Stimulated activated CD8-positive, alpha-beta memory T cell treated with anti-CD3 and anti-CD28 coated beads, Interleukin-4, amount 100 ng/mL, for 1 hour (primary cell): ENCODE results near the gene GAREM2.
"Not testable (repeated sequence)": the region's sequence is repeated elsewhere in the genome, so short reads cannot be mapped to it uniquely, and the experiment has no call there.

ENCODE experiments used
- DNase-seq, 2 donors: peaks; one replicate each; pipeline ENCODE4 v3.0.0-alpha.2; 2020; ENCODE audit warnings: low read depth in 2 of 2, low spot score in 1 of 2

Gene GAREM2

GRCh38 chr2:26172871-26173775 is at the start of gene GAREM2:
Gene GAREM2 (plus strand): TSS chr2:26173088. CDS start chr2:26173221, 133 bp downstream.
- DNase-seq, result no peak

GRCh38 chr2:26123426-26123825 is 49.5 kb upstream of the GAREM2 start:
- DNase-seq, result no peak

- DNase-seq, result no peak
Observed at GRCh38 chr2:26126074-26126473, 46.8 kb upstream of the GAREM2 start.

GRCh38 chr2:26128176-26128575 is 44.7 kb upstream of the GAREM2 start:
- DNase-seq, result no peak

GRCh38 chr2:26130763-26131162 is 42.1 kb upstream of the GAREM2 start:
- no peak for DNase-seq

DNA sequence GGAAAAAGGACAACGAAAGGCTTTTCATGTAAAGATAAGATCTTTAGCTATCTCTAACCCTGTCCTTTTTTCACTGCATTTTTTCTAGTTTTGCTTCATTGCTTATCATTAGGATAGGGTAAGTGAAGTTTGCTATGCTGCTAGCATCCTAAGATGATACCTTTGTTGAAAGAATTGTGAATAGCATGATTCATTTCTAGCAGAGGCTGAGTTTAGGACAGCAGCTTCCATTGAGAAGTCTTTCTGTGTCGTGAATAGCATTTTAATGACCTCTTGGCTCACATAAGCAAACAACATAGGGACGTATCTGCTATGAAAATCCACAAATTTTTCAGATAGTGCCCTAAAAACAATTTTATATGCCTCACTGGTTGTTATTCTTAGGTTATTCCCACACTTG is 36.4 kb upstream of the GAREM2 start:
- no peak for DNase-seq

DNA sequence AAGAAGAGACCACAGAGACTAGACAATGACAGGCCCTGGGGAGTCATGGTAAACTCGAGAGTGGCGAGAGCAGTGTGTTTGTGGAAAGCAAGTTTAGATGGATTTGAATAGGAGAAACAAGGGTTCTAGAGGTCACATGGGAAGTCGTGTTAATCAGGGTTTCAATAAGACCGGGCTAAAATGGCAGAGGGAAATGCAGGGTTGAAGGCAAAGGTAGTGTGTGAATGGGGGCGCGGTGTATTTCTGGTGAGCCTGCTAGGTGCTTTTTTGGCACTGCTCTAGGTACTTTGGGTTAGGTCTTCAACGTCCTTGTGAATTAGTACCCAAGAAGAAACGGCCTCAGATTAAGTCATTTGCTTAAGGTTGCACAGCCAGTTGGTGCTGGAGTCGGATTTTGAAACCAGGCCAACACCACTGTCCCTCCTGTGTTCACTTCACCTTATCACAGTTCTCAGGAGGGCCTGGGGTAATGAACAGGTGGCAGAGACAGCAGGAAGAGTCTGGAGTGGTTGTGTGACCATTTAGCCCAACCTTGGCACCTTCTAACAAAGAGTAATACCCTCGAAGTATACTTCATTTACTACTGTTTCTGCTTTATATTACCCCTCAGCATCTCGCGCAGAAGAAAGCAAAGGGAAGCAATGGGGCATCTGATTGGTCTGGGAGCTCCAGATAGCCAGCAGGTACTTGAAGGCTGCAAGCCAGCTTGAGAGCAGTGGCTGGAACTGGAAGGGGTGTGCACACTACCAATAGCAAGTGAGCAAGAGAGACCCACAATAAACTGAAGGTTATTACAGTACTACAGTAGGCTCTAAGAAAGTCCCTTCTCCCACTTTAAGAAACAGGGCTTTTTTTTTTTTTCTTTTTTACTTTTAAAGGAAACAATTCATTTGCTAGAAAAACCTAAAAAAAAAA is 33.4 kb upstream of the GAREM2 start:
- no peak for DNase-seq

DNA sequence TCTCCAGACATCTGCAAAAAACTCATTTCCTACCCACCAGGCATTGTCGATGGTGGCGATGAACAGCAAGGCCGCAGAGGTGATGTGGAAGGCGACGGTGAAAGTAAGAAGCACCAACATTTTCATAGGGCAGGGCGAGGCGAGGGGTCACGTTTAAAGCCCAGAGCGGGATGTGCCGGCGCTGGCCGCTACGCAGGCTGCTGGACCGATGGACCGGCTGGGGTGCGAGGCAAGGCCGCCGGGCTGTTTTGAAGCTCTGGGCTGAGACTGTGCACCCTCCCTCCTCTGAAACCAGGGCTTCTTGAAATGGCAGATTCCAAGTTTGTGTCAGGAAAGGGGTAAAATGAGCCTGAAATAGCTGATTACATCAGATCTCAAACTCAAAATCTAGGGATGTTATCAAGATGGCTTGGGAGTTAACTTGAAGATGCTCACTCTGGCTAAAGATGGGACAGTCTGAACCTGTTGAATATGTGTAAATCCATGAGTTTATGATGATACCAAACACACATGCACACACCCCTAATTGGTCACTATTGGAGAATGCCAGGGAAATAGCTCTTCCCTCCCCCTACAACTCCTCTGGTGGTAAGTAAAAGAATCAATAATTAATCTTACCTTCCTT is 31.6 kb upstream of the GAREM2 start:
- no peak for DNase-seq

- no peak for DNase-seq
Observed at GRCh38 chr2:26144031-26144430, 28.9 kb upstream of the GAREM2 start.

- peak; percentile 25 to 33 for DNase-seq
Observed at GRCh38 chr2:26144953-26145680, 27.8 kb upstream of the GAREM2 start.

DNA sequence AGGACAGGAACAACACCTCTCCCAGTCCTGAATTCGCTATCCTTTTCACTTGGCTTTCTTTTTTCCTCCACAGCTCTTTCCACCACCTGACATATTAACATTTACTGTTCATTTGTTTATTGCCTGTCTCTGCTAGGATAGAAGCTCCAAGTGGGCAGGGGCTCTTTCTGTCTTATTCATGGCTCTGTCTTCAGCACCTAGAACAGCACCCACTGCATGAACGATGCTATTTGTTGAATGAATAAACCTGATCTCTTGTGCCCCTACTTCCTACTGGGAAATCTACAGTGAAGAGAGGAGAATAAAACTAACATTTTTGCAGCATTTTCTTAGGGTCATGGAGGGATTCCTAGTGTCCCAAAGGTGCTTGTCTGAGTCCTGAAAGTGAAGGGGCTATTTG is 24.4 kb upstream of the GAREM2 start:
- DNase-seq, result no peak

DNA sequence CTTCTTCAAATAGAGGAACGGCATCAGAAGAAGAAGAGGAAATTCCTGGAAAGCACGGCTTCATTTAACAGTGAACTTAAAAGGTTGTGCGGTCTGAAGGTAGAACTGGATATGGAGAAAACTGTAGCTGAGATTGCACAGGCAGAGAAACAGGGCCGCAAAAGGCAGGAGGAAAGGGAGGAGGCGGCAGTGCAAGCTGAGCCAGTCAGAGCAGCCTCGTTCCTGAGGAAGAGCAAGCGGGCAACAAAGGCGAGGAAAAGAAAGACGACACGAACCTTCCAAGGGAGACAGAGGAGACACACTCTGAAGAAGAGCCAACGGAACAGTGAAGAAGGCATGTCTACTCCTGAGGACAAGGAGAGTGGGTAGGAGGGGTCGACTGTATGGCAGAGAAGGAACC is 22.6 kb upstream of the GAREM2 start:
- DNase-seq, result no peak

DNA sequence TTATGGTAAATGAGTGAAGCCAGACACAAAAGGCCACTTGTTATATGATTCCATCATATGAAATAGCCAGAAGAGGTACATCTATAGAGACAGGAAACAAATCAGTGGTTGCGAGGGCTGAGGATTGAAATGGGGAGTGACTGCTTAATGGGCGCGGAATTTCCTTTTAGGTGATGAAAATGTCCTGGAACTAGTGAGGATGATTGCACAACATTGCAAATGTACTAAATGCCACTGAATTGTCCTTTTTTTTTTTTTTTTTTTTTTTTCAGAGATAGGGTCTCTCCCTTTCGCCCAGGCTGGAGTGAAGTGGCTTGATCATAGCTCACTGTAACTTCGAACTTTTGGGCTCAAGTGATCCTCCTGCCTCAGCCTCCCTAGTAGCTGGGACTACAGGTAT is 15.3 kb upstream of the GAREM2 start:
- DNase-seq, result no peak

- no peak for DNase-seq
Observed at GRCh38 chr2:26161926-26162325, 11.0 kb upstream of the GAREM2 start.

- DNase-seq, result no peak
Observed at GRCh38 chr2:26162963-26163362, 9.9 kb upstream of the GAREM2 start.

DNA sequence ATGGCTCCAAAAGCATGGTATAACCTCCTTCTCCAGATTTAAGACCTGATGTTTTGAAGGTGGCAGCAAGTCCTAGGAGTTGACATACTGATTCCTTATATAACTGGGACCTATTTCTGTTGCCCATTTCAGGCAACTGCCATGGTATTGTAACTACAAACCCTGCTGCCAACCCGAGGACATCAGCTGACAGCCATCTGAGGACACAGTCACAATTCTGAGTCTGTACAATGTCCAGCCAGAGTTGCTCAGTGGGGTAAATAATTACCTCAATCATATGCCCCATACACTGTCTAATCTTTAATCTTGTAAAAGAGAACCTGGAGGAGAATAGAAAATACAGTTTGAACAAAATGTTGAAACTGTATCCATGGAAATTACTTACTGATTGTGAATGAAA is 8.7 kb upstream of the GAREM2 start:
- DNase-seq, result no peak

- no peak for DNase-seq
Observed at GRCh38 chr2:26164641-26165211, 8.2 kb upstream of the GAREM2 start.

DNA sequence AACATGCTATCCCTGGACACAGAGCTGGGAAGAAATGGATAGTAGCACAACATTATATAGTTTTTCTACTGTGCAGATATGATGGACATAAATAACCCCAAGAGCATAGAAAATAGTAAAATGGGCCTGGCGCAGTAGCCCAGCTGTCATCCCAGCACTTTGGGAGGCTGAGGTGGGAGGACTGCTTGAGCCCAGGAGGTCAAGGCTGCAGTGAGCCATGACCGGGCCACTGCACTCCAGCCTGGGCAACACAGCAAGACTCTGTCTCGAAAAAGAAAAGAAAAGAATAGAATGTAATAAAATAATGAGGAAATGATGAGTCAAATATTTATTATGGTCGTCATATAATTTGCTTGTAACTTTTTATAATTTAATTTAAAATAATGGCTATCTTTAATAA is 7.5 kb upstream of the GAREM2 start:
- no peak for DNase-seq

DNA sequence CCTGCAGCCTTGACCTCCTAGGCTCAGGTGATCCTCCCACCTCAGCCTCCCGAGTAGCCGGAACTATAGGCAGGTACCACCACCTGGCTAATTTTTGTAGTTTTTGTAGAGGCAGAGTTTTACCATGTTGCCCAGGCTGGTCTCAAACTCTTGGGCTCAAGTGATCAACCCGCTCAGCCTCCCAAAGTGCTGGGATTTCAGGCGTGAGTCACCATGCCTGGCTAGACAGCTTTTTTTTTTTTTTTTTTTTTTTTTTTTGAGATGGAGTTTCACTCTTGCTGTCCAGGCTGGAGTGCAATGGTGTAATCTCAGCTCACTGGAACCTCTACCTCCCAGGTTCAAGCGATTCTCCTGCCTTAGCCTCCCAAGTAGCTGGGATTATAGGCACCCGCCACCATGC is 6.3 kb upstream of the GAREM2 start:
- not testable (repeated sequence) for DNase-seq

DNA sequence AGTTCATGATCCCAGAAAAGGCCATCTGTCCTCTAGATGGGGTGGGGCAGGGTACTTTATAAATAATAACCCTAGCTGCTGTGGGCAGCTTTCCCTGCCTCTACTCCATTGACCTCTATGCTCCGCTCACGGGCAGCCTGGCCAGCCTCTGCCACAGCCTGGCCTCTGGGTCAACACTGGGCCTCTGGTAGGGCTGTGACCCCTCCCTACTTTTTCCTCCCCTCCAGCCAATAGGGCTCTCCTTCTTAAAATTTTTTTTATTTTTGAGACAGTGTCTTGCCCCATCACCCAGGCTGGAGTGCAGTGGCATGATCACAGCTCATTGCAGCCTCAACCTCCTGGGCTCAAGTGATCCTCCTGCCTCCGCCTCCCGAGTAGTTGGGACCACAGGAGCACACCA is 4.1 kb upstream of the GAREM2 start:
- DNase-seq, result no peak

DNA sequence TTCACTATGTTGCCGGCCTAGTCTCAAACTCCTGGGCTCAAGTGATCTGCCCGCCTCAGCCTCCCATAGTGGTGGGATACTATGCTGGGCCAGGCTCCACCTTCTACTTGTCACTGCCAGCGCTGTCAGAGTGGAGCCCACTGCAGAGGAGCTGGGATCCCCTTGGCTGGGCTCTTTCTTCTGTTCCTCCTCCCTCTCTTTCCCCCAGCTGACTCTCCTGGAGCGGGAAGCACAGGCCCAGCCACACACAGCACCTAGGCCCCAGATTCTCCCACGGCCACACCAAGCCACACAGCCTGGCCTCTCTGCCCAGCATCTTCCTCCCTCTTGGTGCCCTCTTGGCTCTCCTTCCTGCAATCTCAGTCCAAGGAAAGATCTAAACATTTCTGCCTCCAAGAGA is 3.7 kb upstream of the GAREM2 start:
- DNase-seq, result no peak
